GM23248 (cell line): ENCODE measurements around the gene KIF17. TPM values are rescaled to one million over a fixed set of nuclear protein-coding genes. Genes with fewer than 3 reads are reported as not detected.

Experiments
- DNase-seq: peaks from one replicate; pipeline ENCODE4 v3.0.0-alpha.2; 2015
- H2AFZ ChIP-seq: fragments of 200-600 bp; sonication (generic); 2 replicates; pipeline ENCODE4 v1.6.1; 2016; ENCODE audit warnings: antibody characterized with exemption
- H3F3A ChIP-seq: fragments of 200-600 bp; sonication (generic); 2 replicates; pipeline ENCODE4 v1.6.1; 2016; ENCODE audit warnings: mild to moderate bottlenecking, antibody characterized with exemption, mixed run types; ENCODE audit not compliant: insufficient read depth
- H3K27ac ChIP-seq: fragments of 200-600 bp; sonication (generic); 2 replicates; pipeline ENCODE4 v1.5.1; 2016; ENCODE audit warnings: mild to moderate bottlenecking
- H3K27me3 ChIP-seq: fragments of 200-600 bp; sonication (generic); replicated peaks from 2 replicates; pipeline ENCODE4 v1.6.1; 2016; ENCODE audit warnings: mild to moderate bottlenecking; ENCODE audit not compliant: insufficient read depth
- H3K36me3 ChIP-seq: fragments of 200-600 bp; sonication (generic); 2 replicates; pipeline ENCODE4 v1.6.1; 2016; ENCODE audit warnings: low read depth, mild to moderate bottlenecking
- H3K4me1 ChIP-seq: fragments of 200-600 bp; sonication (generic); 2 replicates; pipeline ENCODE4 v1.6.1; 2016; ENCODE audit warnings: mild to moderate bottlenecking; ENCODE audit not compliant: insufficient read depth
- H3K4me2 ChIP-seq: fragments of 200-600 bp; sonication (generic); one replicate; pipeline ENCODE4 v1.6.1; 2016; ENCODE audit warnings: mild to moderate bottlenecking; ENCODE audit not compliant: unreplicated experiment
- H3K4me3 ChIP-seq: fragments of 200-600 bp; sonication (generic); 2 replicates; pipeline ENCODE4 v1.5.1; 2016; ENCODE audit warnings: mild to moderate bottlenecking
- H3K79me2 ChIP-seq: fragments of 200-600 bp; sonication (generic); 2 replicates; pipeline ENCODE4 v1.6.1; 2016; ENCODE audit warnings: mild to moderate bottlenecking; ENCODE audit not compliant: insufficient read depth
- H3K9ac ChIP-seq: fragments of 200-600 bp; sonication (generic); 2 replicates; pipeline ENCODE4 v1.6.1; 2016; ENCODE audit warnings: mild to moderate bottlenecking
- H3K9me2 ChIP-seq: fragments of 200-600 bp; sonication (generic); 2 replicates; pipeline ENCODE4 v1.6.1; 2016; ENCODE audit warnings: mixed run types, mild to moderate bottlenecking, moderate library complexity; ENCODE audit not compliant: insufficient read depth
- H3K9me3 ChIP-seq: fragments of 200-600 bp; sonication (generic); one replicate; pipeline ENCODE4 v1.6.1; 2017; ENCODE audit warnings: low read depth
- H4K20me1 ChIP-seq: fragments of 200-600 bp; sonication (generic); 2 replicates; pipeline ENCODE4 v1.6.0; 2016; ENCODE audit not compliant: insufficient read depth
- EZH2 ChIP-seq: fragments of 200-600 bp; sonication (generic); IDR thresholded peaks from 2 replicates; pipeline ENCODE4 v1.6.1; 2018; ENCODE audit warnings: antibody characterized with exemption, mild to moderate bottlenecking; ENCODE audit not compliant: insufficient read depth, poor library complexity, severe bottlenecking
- EZH2phosphoT487 ChIP-seq: fragments of 200-600 bp; sonication (generic); IDR thresholded peaks from 2 replicates; pipeline ENCODE4 v1.6.1; 2018; ENCODE audit warnings: antibody characterized with exemption, moderate library complexity, mild to moderate bottlenecking, low read depth; ENCODE audit not compliant: insufficient read depth
- WGBS, 2 experiments: methylation state at CpG; one replicate each; pipeline ENCODE4 v1.1.6; 2015 to 2017; ENCODE audit warnings: low lambda C conversion rate in 2 of 2, low coverage in 1 of 2; ENCODE audit errors: missing lambda C conversion rate in 2 of 2; 5-methylcytosine and 5-hydroxymethylcytosine counted together
- in situ Hi-C: fragments of 300-500 bp; cut with MboI; formaldehyde crosslinking; loops from 2 replicates; pipeline ENCODE4 v1.15.0; 2020
- polyA plus RNA-seq: library from polyadenylated mRNA; unstranded; fragments of >200 nt; fragmentation: Nextera tagmentation; extraction: Ambion mirVana; gene quantifications from 2 replicates; pipeline ENCODE4 v1.2.1, GENCODE V29; 2016
- total RNA-seq: library from RNA; depleted of rRNA; stranded (reverse); fragments of >200 nt; shearing (Covaris generic); gene quantifications from 2 replicates; pipeline ENCODE4 v1.2.3, GENCODE V29; 2014

KIF17 gene
- total and polyA plus RNA-seq, 2 experiments from 2014 or later = 0.11 to 0.31 TPM

- Histone ChIP-seq H3K9me2 (no peaks in the 10 kb centered on the region), H2AFZ (no peak overlapping the region), H3K79me2 (no peaks in the 10 kb centered on the region), H3K36me3 (no peaks in the 10 kb centered on the region), H3K4me2 (no peak overlapping the region), H3K9ac (no peak overlapping the region), H4K20me1 (no peaks in the 10 kb centered on the region), H3K4me1 (no peaks in the 10 kb centered on the region), H3K27ac (no peak overlapping the region), H3K27me3 (no peaks in the 10 kb centered on the region), H3F3A (no peaks in the 10 kb centered on the region), H3K9me3 (no peaks in the 10 kb centered on the region), H3K4me3 (no peak overlapping the region)
- 84 to 86% methylated on average over 3 of the region's 3 CpGs for WGBS, 2 experiments
- TF ChIP-seq EZH2 (no peak), EZH2phosphoT487 (no peak)
- DNase-seq = no peak
- in situ Hi-C loops = loop anchor here (10.0 kb wide), 1 partner anchor 495 kb away; no protein-coding TSS in a partner anchor
Observed at GRCh38 chr1:20689645-20690056, 28.2 kb downstream of the KIF17 start.

- DNase-seq = no peak
- Histone ChIP-seq H3F3A (no peaks in the 10 kb centered on the region), H3K36me3 (no peaks in the 10 kb centered on the region), H3K27me3 (no peaks in the 10 kb centered on the region), H3K9me2 (no peaks in the 10 kb centered on the region), H3K9me3 (no peaks in the 10 kb centered on the region), H3K27ac (no peak overlapping the region), H3K4me2 (no peak overlapping the region), H3K4me3 (no peak overlapping the region), H2AFZ (no peak overlapping the region), H3K9ac (no peak overlapping the region), H4K20me1 (no peaks in the 10 kb centered on the region), H3K4me1 (no peaks in the 10 kb centered on the region), H3K79me2 (no peaks in the 10 kb centered on the region)
- TF ChIP-seq EZH2phosphoT487 = no peak
- TF ChIP-seq EZH2 = no peak
- 63 to 65% methylated on average over 23 to 25 of the region's 26 CpGs for WGBS, 2 experiments
- in situ Hi-C loops = no loop called here
Observed at GRCh38 chr1:20686883-20687725, 30.7 kb downstream of the KIF17 start.

- no peak for TF ChIP-seq EZH2phosphoT487
- TF ChIP-seq EZH2 = no peak
- in situ Hi-C loops = no loop called here
- H3K79me2 ChIP-seq = no peaks in the 10 kb centered on the region
- H3K9me3 ChIP-seq = no peaks in the 10 kb centered on the region
- H2AFZ ChIP-seq = no peak overlapping the region
- H3K36me3 ChIP-seq = no peaks in the 10 kb centered on the region
- H3K4me3 ChIP-seq = no peak overlapping the region
- no peaks in the 10 kb centered on the region for H3F3A ChIP-seq
- no peak overlapping the region for H3K4me2 ChIP-seq
- H3K9ac ChIP-seq = no peak overlapping the region
- no peak overlapping the region for H3K27ac ChIP-seq
- H3K27me3 ChIP-seq = no peaks in the 10 kb centered on the region
- 75% methylated on average over 10 to 12 of the region's 12 CpGs for WGBS, 2 experiments
- DNase-seq = no peak
- H4K20me1 ChIP-seq = no peaks in the 10 kb centered on the region
- H3K4me1 ChIP-seq = no peaks in the 10 kb centered on the region
- no peaks in the 10 kb centered on the region for H3K9me2 ChIP-seq
Observed at GRCh38 chr1:20685741-20686140, 32.1 kb downstream of the KIF17 start.

GRCh38 chr1:20685099-20685662 is 32.6 kb downstream of the KIF17 start:
- Histone ChIP-seq H3K27ac (no peak overlapping the region), H3K4me1 (no peaks in the 10 kb centered on the region), H3K9me3 (no peaks in the 10 kb centered on the region), H3K9ac (no peak overlapping the region), H3K4me3 (no peak overlapping the region), H3K79me2 (no peaks in the 10 kb centered on the region), H3K27me3 (no peaks in the 10 kb centered on the region), H3F3A (no peaks in the 10 kb centered on the region), H4K20me1 (no peaks in the 10 kb centered on the region), H2AFZ (no peak overlapping the region), H3K36me3 (no peaks in the 10 kb centered on the region), H3K9me2 (no peaks in the 10 kb centered on the region), H3K4me2 (no peak overlapping the region)
- no peak for TF ChIP-seq EZH2
- no peak for TF ChIP-seq EZH2phosphoT487
- no peak for DNase-seq
- WGBS, 2 experiments = 84 to 92% methylated on average over 16 to 20 of the region's 21 CpGs
- in situ Hi-C loops = no loop called here
